Thyroid gland (tissue), 4 donors: ENCODE data around the gene BORCS6. TPM values are rescaled to one million over a fixed set of nuclear protein-coding genes. Genes with fewer than 3 reads are reported as not detected.
A peak's percentile ranks its signal among the peaks of the same experiment; 100 is the strongest.

Experiments
- DNase-seq, 2 donors: peaks; one replicate each; pipeline ENCODE4 v3.0.0-alpha.2; 2019
- H3K27ac ChIP-seq, 3 donors: fragments of 200-600 bp; sonication (generic); 1 replicate in 2 of 3; 2 replicates in 1 of 3; pipeline ENCODE4 v1.5.1; 2016 to 2019; ENCODE audit warnings: mild to moderate bottlenecking in 1 of 3, moderate library complexity in 1 of 3
- H3K27me3 ChIP-seq: fragments of 200-600 bp; sonication (generic); one replicate; pipeline ENCODE4 v1.5.1; 2019
- H3K36me3 ChIP-seq, 2 donors: fragments of 200-600 bp; sonication (generic); one replicate each; pipeline ENCODE4 v1.5.1; 2016 to 2019
- H3K4me1 ChIP-seq, 2 donors: fragments of 200-600 bp; sonication (generic); one replicate each; pipeline ENCODE4 v1.5.1; 2017 to 2019
- H3K4me3 ChIP-seq, 3 donors: fragments of 200-600 bp; sonication (generic); replicated peaks in 1 of 3; 1 replicate in 2 of 3; 2 replicates in 1 of 3; pipeline ENCODE4 v1.5.1; 2016; ENCODE audit warnings: mild to moderate bottlenecking in 1 of 3
- H3K9me3 ChIP-seq: fragments of 200-600 bp; sonication (generic); one replicate; pipeline ENCODE4 v1.5.1; 2017
- POLR2A ChIP-seq, 2 donors: fragments of 450-650 bp; IDR thresholded peaks; one replicate each; pipeline ENCODE4 v1.6.1; 2017; ENCODE audit warnings: antibody characterized with exemption in 2 of 2, mild to moderate bottlenecking in 2 of 2, moderate library complexity in 1 of 2
- WGBS, 2 donors: methylation state at CpG; one replicate each; pipeline ENCODE4 v1.1.5; 2017; 5-methylcytosine and 5-hydroxymethylcytosine counted together
- intact Hi-C: fragments of 100-400 bp; cut with DNase I; formaldehyde crosslinking; loops from one replicate; pipeline ENCODE4 v1.15.1; 2023
- total RNA-seq, 4 donors: library from RNA; depleted of rRNA; stranded (reverse); fragments of >200 nt; gene quantifications; one replicate each; pipeline ENCODE4 v1.2.3, GENCODE V29; 2016
- TF ChIP-seq, protein P1 (sequence below), 6 experiments: fragments of 200-600 bp in 3 of 6; fragments of 450-650 bp in 3 of 6; sonication (generic) in 3 of 6; IDR thresholded peaks; one replicate each; pipeline ENCODE4 v1.5.1; 2016 to 2019; ENCODE audit warnings: antibody characterized with exemption in 6 of 6, mild to moderate bottlenecking in 2 of 6, inconsistent platforms in 1 of 6, moderate library complexity in 1 of 6

Gene BORCS6
- total RNA-seq, 4 donors from 2014 or later: 7.7 to 17.0 (median 15.5) TPM

DNA sequence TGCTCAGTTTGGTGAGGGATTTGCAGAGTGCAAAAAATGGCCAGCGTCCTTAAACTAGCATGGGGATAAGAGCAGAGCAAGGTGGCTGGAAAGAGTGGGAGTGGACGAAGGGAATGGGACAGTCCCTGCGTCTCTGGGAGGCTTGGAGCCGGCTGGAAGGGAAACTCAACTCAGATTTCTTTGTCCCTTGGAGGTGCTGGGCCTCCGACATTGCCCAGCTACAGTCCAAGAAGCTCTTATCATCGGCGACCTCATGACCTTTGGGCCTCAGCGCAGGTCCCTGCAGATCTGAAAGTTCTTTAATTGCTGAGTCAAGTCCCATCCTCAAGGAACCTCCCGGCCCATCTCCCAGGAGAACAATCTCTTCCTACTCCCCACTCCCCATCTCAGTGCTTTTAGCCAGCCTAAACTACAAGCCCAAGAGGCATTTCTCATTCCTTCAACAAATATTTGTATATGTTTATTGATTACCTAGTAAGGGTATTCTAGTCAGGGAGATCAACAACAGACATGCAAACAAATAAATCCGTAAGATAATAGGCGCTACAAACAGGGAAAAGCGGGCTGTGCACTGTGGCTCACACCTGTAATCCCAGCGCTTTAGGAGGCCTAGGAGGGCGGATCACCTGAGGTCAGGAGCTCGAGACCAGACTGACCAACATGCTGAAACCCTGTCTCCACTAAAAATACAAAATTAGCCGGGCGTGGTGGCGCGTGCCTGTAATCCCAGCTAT, 12.8 kb downstream of the BORCS6 start:
- peak overlapping the region in 2 of 3 donors; percentile 73 to 89 for H3K27ac ChIP-seq
- no peaks in the 10 kb centered on the region for H3K9me3 ChIP-seq
- no peak for DNase-seq
- no peak overlapping the region for H3K4me3 ChIP-seq
- WGBS, 2 donors: 77% methylated on average over 19 of the region's 19 CpGs
- peaks cover 21 to 38% of the 10 kb centered on the region in 2 donors for H3K4me1 ChIP-seq
- TF ChIP-seq, protein P1, sequence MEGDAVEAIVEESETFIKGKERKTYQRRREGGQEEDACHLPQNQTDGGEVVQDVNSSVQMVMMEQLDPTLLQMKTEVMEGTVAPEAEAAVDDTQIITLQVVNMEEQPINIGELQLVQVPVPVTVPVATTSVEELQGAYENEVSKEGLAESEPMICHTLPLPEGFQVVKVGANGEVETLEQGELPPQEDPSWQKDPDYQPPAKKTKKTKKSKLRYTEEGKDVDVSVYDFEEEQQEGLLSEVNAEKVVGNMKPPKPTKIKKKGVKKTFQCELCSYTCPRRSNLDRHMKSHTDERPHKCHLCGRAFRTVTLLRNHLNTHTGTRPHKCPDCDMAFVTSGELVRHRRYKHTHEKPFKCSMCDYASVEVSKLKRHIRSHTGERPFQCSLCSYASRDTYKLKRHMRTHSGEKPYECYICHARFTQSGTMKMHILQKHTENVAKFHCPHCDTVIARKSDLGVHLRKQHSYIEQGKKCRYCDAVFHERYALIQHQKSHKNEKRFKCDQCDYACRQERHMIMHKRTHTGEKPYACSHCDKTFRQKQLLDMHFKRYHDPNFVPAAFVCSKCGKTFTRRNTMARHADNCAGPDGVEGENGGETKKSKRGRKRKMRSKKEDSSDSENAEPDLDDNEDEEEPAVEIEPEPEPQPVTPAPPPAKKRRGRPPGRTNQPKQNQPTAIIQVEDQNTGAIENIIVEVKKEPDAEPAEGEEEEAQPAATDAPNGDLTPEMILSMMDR (IDR thresholded peaks at IDR 0.05): no peak
- TF ChIP-seq POLR2A (IDR thresholded peaks at IDR 0.05): no peak
- H3K36me3 ChIP-seq: no peaks in the 10 kb centered on the region
- H3K27me3 ChIP-seq: no peaks in the 10 kb centered on the region
- intact Hi-C loops: no loop called here

DNA sequence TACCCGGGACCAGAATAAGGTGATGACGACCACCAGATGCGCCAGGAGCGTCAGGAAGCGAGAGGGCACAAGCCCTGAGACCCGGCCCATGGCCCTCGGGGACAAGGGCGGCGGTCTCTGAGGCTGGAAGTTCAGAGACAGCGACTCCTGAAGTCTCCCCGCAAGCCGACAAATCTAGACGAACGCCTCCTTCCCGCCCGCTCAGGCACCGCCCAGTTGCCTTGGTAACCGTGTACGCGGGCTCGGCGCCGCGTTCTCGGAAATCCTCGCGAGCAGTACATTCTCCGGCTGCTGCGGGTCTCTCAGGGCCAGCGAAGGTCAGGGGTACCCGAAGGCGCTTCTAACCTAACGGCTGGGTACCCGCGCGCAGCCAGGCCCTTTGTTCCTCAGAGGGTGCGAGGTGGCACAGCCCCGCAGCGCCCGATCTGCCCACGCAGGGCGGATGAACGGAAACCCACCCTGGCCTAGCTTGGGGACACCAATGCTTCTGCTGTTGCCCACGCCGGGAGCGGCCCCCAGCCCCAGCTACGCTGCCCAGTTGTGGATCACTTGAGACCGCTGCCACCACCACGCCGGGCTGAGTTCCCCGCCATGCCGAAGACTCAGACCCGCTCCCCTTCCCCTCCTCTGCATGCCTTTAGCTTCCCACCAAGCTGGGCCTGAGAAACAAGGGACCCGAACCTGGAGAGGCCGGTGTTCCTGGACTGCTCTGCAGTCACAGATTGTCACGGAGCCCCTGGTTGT, 13.6 kb downstream of the BORCS6 start, which contains the start of gene TMEM107:
Gene TMEM107, minus strand, starts transcription at position 184 of the 744 bp plus-strand sequence. Its CDS starts 94 bp downstream, at position 90.
- no peaks in the 10 kb centered on the region for H3K36me3 ChIP-seq
- TF ChIP-seq, protein P1 (IDR thresholded peaks at IDR 0.05): no peak
- peak in 1 of 2 donors; percentile 80 for TF ChIP-seq POLR2A (IDR thresholded peaks at IDR 0.05)
- H3K27ac ChIP-seq: peak within 1 kb of the TSS; percentile 64 to 89 (median 73)
- no peaks in the 10 kb centered on the region for H3K27me3 ChIP-seq
- intact Hi-C loops: no loop called here
- H3K4me1 ChIP-seq: peaks cover 21 to 38% of the 10 kb centered on the region in 2 donors
- DNase-seq: peak; percentile 85 to 90
- H3K9me3 ChIP-seq: no peaks in the 10 kb centered on the region
- WGBS, 2 donors: 1 to 5% methylated on average over 10 to 15 of the region's 56 CpGs
- H3K4me3 ChIP-seq: peak within 1 kb of the TSS; percentile 43 to 61 (median 58)

DNA sequence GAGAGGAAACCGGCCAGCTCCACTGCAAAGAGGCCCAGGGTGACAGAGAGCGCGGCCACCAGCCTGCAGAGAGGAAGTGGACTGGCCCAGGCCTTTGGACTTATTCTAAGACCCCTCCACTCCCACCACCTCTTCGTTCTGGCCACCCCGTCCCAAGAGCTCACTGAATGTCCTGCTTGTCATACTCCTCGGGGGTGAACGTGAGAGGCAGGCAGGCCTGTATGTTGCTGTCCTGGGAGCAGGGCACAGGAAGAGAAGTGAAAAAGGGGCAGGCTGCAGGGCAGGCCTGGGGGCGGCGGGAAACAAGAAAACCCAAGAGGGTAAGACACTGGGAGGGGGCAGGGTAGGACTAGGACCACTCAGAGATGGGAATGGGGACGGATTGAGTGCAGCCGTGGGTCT, 14.2 kb downstream of the BORCS6 start:
- no peak for DNase-seq
- WGBS, 2 donors: 8 to 10% methylated on average over 11 of the region's 11 CpGs
- H3K27ac ChIP-seq: peak overlapping the region; percentile 64 to 89 (median 73)
- H3K4me3 ChIP-seq: peak overlapping the region; percentile 43 to 61 (median 58)
- no peaks in the 10 kb centered on the region for H3K27me3 ChIP-seq
- intact Hi-C loops: no loop called here
- TF ChIP-seq, protein P1 (IDR thresholded peaks at IDR 0.05): no peak
- TF ChIP-seq POLR2A (IDR thresholded peaks at IDR 0.05): no peak
- no peaks in the 10 kb centered on the region for H3K36me3 ChIP-seq
- H3K9me3 ChIP-seq: no peaks in the 10 kb centered on the region
- H3K4me1 ChIP-seq: peaks cover 21 to 38% of the 10 kb centered on the region in 2 donors

DNA sequence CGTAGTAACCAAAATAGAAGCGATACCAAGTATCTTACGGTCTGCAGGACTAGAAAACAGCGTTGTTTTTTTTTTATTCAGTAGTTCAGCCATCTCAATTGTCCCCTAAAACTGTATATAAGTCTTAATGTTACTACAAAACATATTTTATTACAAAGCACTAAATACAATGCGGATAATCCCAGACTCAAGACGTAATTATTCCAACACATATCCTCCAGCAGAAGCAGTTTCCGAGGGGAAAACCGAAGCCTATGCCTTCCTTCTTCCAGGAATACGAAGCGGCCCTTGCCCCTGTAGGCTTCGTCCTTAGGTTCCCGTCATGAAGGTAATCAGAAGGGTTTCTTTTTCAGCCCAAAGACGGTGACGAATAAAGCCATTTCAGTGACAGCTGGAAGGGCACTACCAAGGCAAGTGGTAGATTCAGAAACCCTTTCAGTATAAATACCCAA, 16.1 kb downstream of the BORCS6 start:
- DNase-seq: no peak
- Histone ChIP-seq H3K4me1 (peaks cover 21 to 38% of the 10 kb centered on the region in 2 donors), H3K4me3 (peak overlapping the region in 1 of 3 donors; percentile 8), H3K27me3 (no peaks in the 10 kb centered on the region), H3K9me3 (no peaks in the 10 kb centered on the region), H3K27ac (peak overlapping the region; percentile 88 to 97 (median 94)), H3K36me3 (no peaks in the 10 kb centered on the region)
- TF ChIP-seq, protein P1 (IDR thresholded peaks at IDR 0.05): no peak
- TF ChIP-seq POLR2A (IDR thresholded peaks at IDR 0.05): no peak
- intact Hi-C loops: no loop called here
- WGBS, 2 donors: 2 to 7% methylated on average over 14 of the region's 14 CpGs
